ENCODE data around the gene LRP11. TPM values are rescaled to one million over a fixed set of nuclear protein-coding genes. Genes with fewer than 3 reads are reported as not detected.

Gene LRP11
- total RNA-seq, 5 donors from 2014 or later (not counting 1 experiment from before 2014, with no cell fraction given), result 2.1 to 4.3 (median 2.7) TPM; not detected in 1

DNA sequence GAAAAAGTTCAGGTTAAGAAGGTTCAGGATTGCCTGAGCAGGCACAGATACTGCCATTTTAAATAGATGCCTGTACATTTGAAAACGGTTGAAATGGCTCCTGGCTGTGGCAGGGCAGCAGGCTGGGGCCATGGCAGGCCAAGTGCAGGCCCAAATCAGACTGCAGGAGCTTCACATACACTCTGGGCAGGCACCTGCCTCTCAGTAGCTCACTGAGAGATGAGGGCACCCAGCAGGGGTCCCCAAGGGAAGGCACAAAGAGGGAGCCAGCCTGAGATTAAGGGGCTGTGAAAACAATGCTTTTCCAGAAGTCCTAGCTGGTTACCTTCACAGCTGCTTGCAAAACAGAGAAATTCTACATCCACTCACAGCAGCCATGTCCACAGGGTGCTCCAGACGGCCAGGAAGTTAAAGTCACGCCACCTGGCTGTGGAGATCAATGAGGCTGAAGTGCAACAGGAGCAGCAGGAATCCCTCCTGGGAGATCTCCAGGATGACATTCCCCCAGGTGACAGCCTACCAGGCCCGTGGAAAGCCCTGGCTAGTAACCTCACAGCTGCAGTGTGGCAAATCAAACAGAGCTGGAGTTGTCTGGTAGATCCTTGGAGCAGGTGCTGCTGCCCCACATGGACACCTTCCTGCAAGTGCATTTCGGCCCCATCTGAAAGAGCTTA, 39.9 kb upstream of the LRP11 start:
- ChIA-PET CTCF (interaction anchor here in 1 of 2 donors (0.7 kb wide), 1 partner anchor 903 kb away, joined by 3 read pairs; no protein-coding TSS in a partner anchor), POLR2A (no interaction called here)
- H3K9me3 ChIP-seq, result no peaks in the 10 kb centered on the region
- Mint-ChIP-seq H3K36me3 (peaks cover 4% of the 10 kb centered on the region), H3K4me3 (no peak overlapping the region), H3K27ac (no peak overlapping the region), H3K9me3 (peaks cover 4 to 9% (median 9%) of the 10 kb centered on the region in 3 donors), H3K4me1 (no peaks in the 10 kb centered on the region), H3K27me3 (peaks cover 7 to 12% of the 10 kb centered on the region in 2 donors)
- peaks cover 0 to 39% of the 10 kb centered on the region in 2 experiments for H3K27me3 ChIP-seq (replicated peaks in 1 of 2; ENCODE audit: control insufficient read depth in 2 of 2, extremely low read depth in 1 of 2, insufficient read depth in 2 of 2, low read length in 1 of 2)
- no peak overlapping the region for H3K27ac ChIP-seq (ENCODE audit: low read length)
- no peak for ATAC-seq (replicated peaks in 1 of 4)
- DNase-seq, result no peak
- WGBS (ENCODE audit: insufficient coverage), result 80% methylated on average over 5 of the region's 5 CpGs
- no peaks in the 10 kb centered on the region for H3K4me1 ChIP-seq (ENCODE audit: control insufficient read depth in 1 of 2, extremely low read depth in 1 of 2, insufficient read depth in 2 of 2, low read length in 2 of 2)
- no peak overlapping the region for H3K4me3 ChIP-seq (ENCODE audit: control insufficient read depth in 1 of 2, extremely low read depth in 1 of 2, low read length in 1 of 2)
- no peaks in the 10 kb centered on the region for H3K36me3 ChIP-seq (ENCODE audit: control insufficient read depth in 2 of 2, extremely low read depth in 1 of 2, insufficient read depth in 1 of 2, low read length in 1 of 2)

DNA sequence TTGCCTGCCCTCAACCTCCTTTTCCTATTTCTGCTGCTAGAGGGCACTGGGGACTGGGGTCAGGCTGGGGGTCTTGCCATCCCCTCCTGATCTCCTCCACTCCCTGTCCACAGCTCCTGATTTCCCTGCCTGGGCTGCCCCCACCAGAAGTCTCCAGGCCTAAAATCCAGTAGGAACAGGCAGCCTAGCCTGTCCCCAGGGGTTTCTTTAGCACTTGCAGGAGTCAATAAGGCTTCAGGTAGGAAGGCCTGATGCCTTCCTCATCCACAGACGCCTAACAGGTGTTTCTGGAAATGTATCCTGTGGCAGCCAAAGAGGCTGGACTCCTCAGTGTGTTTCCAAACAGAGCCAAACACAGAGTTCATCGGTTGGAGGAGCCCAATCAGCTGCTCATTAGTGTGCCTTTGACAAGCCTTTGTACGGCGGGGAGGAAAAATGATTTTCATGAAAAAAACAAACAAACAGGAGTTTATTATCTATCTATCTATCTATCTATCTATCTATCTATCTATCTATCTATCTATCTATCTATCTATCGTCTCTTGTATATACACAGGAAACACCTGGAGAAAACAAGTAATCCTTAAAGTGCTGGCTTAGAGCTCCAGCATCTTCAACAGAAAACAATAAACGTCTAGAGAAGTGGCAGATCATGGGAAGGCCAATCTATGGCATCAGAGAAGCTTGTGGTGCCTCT, 37.4 kb upstream of the LRP11 start:
- Histone ChIP-seq H3K4me3 (ENCODE audit: control insufficient read depth in 1 of 2, extremely low read depth in 1 of 2, low read length in 1 of 2) (no peak overlapping the region), H3K36me3 (ENCODE audit: control insufficient read depth in 2 of 2, extremely low read depth in 1 of 2, insufficient read depth in 1 of 2, low read length in 1 of 2) (no peaks in the 10 kb centered on the region), H3K27ac (ENCODE audit: low read length) (no peak overlapping the region), H3K27me3 (replicated peaks in 1 of 2; ENCODE audit: control insufficient read depth in 2 of 2, extremely low read depth in 1 of 2, insufficient read depth in 2 of 2, low read length in 1 of 2) (peaks cover 0 to 44% of the 10 kb centered on the region in 2 experiments), H3K4me1 (ENCODE audit: control insufficient read depth in 1 of 2, extremely low read depth in 1 of 2, insufficient read depth in 2 of 2, low read length in 2 of 2) (peaks cover 0 to 4% of the 10 kb centered on the region in 2 experiments), H3K9me3 (no peaks in the 10 kb centered on the region)
- no peak overlapping the region for H3K27ac Mint-ChIP-seq
- POLR2A ChIA-PET, result interaction anchor here in 1 of 2 donors (0.6 kb wide), 1 partner anchor 579 kb away, joined by 6 read pairs; no protein-coding TSS in a partner anchor
- CTCF ChIA-PET, result no interaction called here
- peaks cover 0 to 8% (median 0%) of the 10 kb centered on the region in 3 donors for H3K4me1 Mint-ChIP-seq
- ATAC-seq (replicated peaks in 1 of 4) (no peak), DNase-seq (no peak)
- H3K27me3 Mint-ChIP-seq, result peaks cover 7 to 14% of the 10 kb centered on the region in 2 donors
- WGBS (ENCODE audit: insufficient coverage), result 96% methylated on average over 4 of the region's 6 CpGs
- no peak overlapping the region for H3K4me3 Mint-ChIP-seq
- H3K9me3 Mint-ChIP-seq, result no peaks in the 10 kb centered on the region
- H3K36me3 Mint-ChIP-seq, result no peaks in the 10 kb centered on the region

DNA sequence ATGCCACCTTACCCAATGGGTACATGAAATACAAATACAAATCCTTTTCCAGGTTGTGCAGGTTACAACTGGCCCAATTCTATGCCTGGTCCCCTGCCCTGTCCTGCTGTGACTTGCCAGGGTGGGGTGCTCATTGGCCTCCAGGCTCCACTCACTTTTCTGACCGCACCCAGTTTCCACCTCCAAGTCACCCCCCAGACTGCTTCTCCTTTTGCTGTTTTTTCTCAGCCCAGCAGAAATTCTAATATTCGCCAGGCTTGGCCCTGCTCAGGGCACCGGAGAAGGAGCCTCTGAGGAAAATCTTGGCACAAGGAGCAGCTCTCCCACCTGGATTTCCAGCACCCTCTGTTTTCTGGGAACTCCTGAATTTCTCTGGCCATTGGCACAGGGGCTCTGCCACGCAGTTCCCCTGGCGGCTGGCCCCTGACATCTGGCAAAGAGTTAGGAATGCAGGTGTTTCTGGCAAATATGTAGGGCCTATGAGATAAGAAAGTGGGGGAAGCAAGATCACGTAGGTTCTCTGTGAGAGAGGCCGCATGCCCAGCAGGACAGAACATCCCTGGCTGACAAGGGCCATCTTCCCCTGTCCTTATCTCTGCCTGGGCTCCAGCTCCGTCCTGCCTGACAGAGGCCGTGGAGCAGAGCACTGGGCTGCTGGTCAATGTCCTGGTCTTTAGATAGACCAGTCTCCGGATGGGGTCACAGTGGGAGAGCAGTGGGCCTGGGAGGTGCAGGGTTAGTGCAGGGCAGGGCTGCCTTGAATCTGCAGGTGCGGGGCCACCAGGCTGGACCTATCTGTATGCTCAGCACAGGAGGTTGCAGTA, 36.7 kb upstream of the LRP11 start:
- Mint-ChIP-seq H3K36me3 (no peaks in the 10 kb centered on the region), H3K27me3 (peaks cover 7 to 14% of the 10 kb centered on the region in 2 donors), H3K9me3 (no peaks in the 10 kb centered on the region), H3K4me3 (no peak overlapping the region), H3K27ac (no peak overlapping the region), H3K4me1 (peaks cover 3 to 15% (median 6%) of the 10 kb centered on the region in 3 donors)
- Histone ChIP-seq H3K4me3 (ENCODE audit: control insufficient read depth in 1 of 2, extremely low read depth in 1 of 2, low read length in 1 of 2) (no peak overlapping the region), H3K9me3 (no peaks in the 10 kb centered on the region), H3K27ac (ENCODE audit: low read length) (no peak overlapping the region), H3K4me1 (ENCODE audit: control insufficient read depth in 1 of 2, extremely low read depth in 1 of 2, insufficient read depth in 2 of 2, low read length in 2 of 2) (peaks cover 0 to 9% of the 10 kb centered on the region in 2 experiments), H3K36me3 (ENCODE audit: control insufficient read depth in 2 of 2, extremely low read depth in 1 of 2, insufficient read depth in 1 of 2, low read length in 1 of 2) (no peaks in the 10 kb centered on the region), H3K27me3 (replicated peaks in 1 of 2; ENCODE audit: control insufficient read depth in 2 of 2, extremely low read depth in 1 of 2, insufficient read depth in 2 of 2, low read length in 1 of 2) (peaks cover 0 to 39% of the 10 kb centered on the region in 2 experiments)
- ChIA-PET POLR2A (no interaction called here), CTCF (no interaction called here)
- ATAC-seq (replicated peaks in 1 of 4) (no peak), DNase-seq (no peak)
- WGBS (ENCODE audit: insufficient coverage), result 90% methylated on average over 10 of the region's 11 CpGs

DNA sequence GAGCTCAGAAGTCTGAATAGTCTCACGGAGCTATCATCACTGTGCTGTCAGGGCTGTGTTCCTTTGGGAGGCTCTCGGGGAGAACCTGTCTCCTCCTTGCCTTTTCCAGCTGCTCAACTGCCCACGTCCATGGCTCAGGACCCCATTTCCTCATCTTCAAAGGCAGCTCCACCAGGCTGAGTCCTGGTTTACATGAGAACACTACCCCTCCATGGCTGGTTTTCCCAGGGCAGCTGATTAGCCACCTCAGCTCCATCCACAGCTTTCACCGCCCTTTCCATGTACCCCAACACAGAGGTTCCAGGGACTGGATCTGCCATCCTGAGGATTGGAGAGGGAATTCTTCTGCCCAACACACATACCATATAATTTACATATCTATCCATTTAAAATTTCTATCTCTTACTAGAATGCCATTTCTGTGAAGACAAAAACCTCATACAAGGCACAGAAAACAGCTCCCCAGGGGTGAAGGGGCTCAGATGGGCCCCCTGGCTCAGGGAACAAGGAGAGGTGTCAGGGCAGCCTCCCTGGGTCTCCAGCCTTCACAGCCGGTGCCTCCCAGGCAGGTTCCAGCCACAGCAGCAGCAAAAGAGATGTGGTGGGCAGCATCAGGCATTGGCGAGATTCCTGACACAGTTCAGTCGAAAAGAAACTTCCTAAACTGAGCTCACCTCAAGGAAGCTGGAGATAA, 35.9 kb upstream of the LRP11 start:
- Histone ChIP-seq H3K9me3 (no peaks in the 10 kb centered on the region), H3K4me1 (ENCODE audit: control insufficient read depth in 1 of 2, extremely low read depth in 1 of 2, insufficient read depth in 2 of 2, low read length in 2 of 2) (peaks cover 0 to 15% of the 10 kb centered on the region in 2 experiments), H3K4me3 (ENCODE audit: control insufficient read depth in 1 of 2, extremely low read depth in 1 of 2, low read length in 1 of 2) (no peak overlapping the region), H3K27ac (ENCODE audit: low read length) (no peak overlapping the region), H3K36me3 (ENCODE audit: control insufficient read depth in 2 of 2, extremely low read depth in 1 of 2, insufficient read depth in 1 of 2, low read length in 1 of 2) (no peaks in the 10 kb centered on the region), H3K27me3 (replicated peaks in 1 of 2; ENCODE audit: control insufficient read depth in 2 of 2, extremely low read depth in 1 of 2, insufficient read depth in 2 of 2, low read length in 1 of 2) (peaks cover 0 to 32% of the 10 kb centered on the region in 2 experiments)
- no peak overlapping the region for H3K4me3 Mint-ChIP-seq
- ChIA-PET POLR2A (no interaction called here), CTCF (no interaction called here)
- no peak for ATAC-seq (replicated peaks in 1 of 4)
- 72% methylated on average over 6 of the region's 7 CpGs for WGBS (ENCODE audit: insufficient coverage)
- DNase-seq, result no peak
- no peaks in the 10 kb centered on the region for H3K9me3 Mint-ChIP-seq
- H3K27ac Mint-ChIP-seq, result no peak overlapping the region
- H3K27me3 Mint-ChIP-seq, result peaks cover 7 to 12% of the 10 kb centered on the region in 2 donors
- peaks cover 6 to 18% (median 11%) of the 10 kb centered on the region in 3 donors for H3K4me1 Mint-ChIP-seq
- H3K36me3 Mint-ChIP-seq, result no peaks in the 10 kb centered on the region

DNA sequence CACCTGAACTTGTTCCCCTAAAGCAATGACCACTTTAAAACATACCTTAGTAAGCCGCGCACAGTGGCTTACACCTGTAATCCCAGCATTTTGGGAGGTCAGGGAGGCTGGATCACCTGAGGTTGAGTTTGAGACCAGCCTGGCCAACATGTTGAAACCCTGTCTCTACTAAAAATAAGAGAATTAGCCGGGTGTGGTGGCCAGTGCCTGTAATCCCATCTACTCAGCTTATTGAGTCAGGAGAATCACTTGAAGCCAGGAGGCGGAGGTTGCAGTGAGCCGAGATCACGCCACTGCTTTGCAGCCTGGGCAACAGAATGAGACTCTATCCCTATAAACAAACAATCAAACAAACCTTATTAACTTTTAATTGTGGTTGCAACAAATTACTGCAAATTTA, 35.3 kb upstream of the LRP11 start:
- Mint-ChIP-seq H3K4me1 (peaks cover 6 to 20% (median 11%) of the 10 kb centered on the region in 3 donors), H3K27me3 (peaks cover 8 to 10% of the 10 kb centered on the region in 2 donors), H3K4me3 (no peak overlapping the region), H3K9me3 (no peaks in the 10 kb centered on the region), H3K27ac (no peak overlapping the region), H3K36me3 (no peaks in the 10 kb centered on the region)
- no peak overlapping the region for H3K4me3 ChIP-seq (ENCODE audit: control insufficient read depth in 1 of 2, extremely low read depth in 1 of 2, low read length in 1 of 2)
- ChIA-PET CTCF (no interaction called here), POLR2A (no interaction called here)
- ATAC-seq (replicated peaks in 1 of 4), result no peak
- no peaks in the 10 kb centered on the region for H3K36me3 ChIP-seq (ENCODE audit: control insufficient read depth in 2 of 2, extremely low read depth in 1 of 2, insufficient read depth in 1 of 2, low read length in 1 of 2)
- DNase-seq, result no peak
- 92% methylated on average over 2 of the region's 6 CpGs for WGBS (ENCODE audit: insufficient coverage)
- H3K9me3 ChIP-seq, result no peaks in the 10 kb centered on the region
- H3K27me3 ChIP-seq (replicated peaks in 1 of 2; ENCODE audit: control insufficient read depth in 2 of 2, extremely low read depth in 1 of 2, insufficient read depth in 2 of 2, low read length in 1 of 2), result peaks cover 0 to 27% of the 10 kb centered on the region in 2 experiments
- no peak overlapping the region for H3K27ac ChIP-seq (ENCODE audit: low read length)
- peaks cover 0 to 15% of the 10 kb centered on the region in 2 experiments for H3K4me1 ChIP-seq (ENCODE audit: control insufficient read depth in 1 of 2, extremely low read depth in 1 of 2, insufficient read depth in 2 of 2, low read length in 2 of 2)

DNA sequence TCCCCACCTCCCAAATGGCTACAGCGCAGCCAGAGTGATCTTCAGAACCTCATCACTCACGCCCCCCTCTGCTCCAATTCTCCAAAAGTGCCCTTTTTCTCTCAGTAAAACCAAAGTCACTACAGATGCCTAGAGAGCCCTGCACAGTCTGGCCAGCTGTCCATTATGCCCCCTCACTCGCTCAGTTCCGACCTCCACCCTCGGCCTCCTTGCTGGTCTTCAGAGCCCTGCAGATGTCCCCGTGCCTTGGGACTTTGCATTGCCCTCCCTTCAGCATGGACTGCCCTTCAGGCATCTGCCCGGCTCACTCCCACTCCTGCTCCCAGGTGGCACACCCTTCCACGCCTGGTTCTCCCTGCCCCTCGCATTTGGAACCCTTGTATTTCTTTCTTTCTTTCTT, 34.8 kb upstream of the LRP11 start:
- CTCF ChIA-PET, result no interaction called here
- no peak overlapping the region for H3K4me3 Mint-ChIP-seq
- no peaks in the 10 kb centered on the region for H3K9me3 ChIP-seq

More for the DNA sequence above, 34.8 kb upstream of the LRP11 start:
- Histone ChIP-seq H3K4me3 (ENCODE audit: control insufficient read depth in 1 of 2, extremely low read depth in 1 of 2, low read length in 1 of 2) (no peak overlapping the region), H3K4me1 (ENCODE audit: control insufficient read depth in 1 of 2, extremely low read depth in 1 of 2, insufficient read depth in 2 of 2, low read length in 2 of 2) (peaks cover 0 to 15% of the 10 kb centered on the region in 2 experiments), H3K27me3 (replicated peaks in 1 of 2; ENCODE audit: control insufficient read depth in 2 of 2, extremely low read depth in 1 of 2, insufficient read depth in 2 of 2, low read length in 1 of 2) (peaks cover 0 to 23% of the 10 kb centered on the region in 2 experiments), H3K36me3 (ENCODE audit: control insufficient read depth in 2 of 2, extremely low read depth in 1 of 2, insufficient read depth in 1 of 2, low read length in 1 of 2) (no peaks in the 10 kb centered on the region), H3K27ac (ENCODE audit: low read length) (no peak overlapping the region)
- H3K4me1 Mint-ChIP-seq, result peaks cover 6 to 20% (median 11%) of the 10 kb centered on the region in 3 donors
- no peaks in the 10 kb centered on the region for H3K36me3 Mint-ChIP-seq
- ATAC-seq (replicated peaks in 1 of 4), result no peak
- peaks cover 8 to 11% of the 10 kb centered on the region in 2 donors for H3K27me3 Mint-ChIP-seq
- POLR2A ChIA-PET, result no interaction called here
- no peak overlapping the region for H3K27ac Mint-ChIP-seq
- H3K9me3 Mint-ChIP-seq, result no peaks in the 10 kb centered on the region
- WGBS (ENCODE audit: insufficient coverage), result 93% methylated on average over 6 of the region's 9 CpGs
- DNase-seq, result no peak

All from T-cell (primary cell).